SIG-M5 treated with dmso at 0.1 percent for 504 hours (cell line): Measurements from ENCODE around the gene CUX1.
"Not testable (repeated sequence)": the region's sequence is repeated elsewhere in the genome, so short reads cannot be mapped to it uniquely, and the experiment has no call there.

Experiments
- DNase-seq: peaks from one replicate; lab custom pipeline; 2025; ENCODE audit not compliant: unreplicated experiment; lab: John Stamatoyannopoulos, UW

CUX1 gene

DNA sequence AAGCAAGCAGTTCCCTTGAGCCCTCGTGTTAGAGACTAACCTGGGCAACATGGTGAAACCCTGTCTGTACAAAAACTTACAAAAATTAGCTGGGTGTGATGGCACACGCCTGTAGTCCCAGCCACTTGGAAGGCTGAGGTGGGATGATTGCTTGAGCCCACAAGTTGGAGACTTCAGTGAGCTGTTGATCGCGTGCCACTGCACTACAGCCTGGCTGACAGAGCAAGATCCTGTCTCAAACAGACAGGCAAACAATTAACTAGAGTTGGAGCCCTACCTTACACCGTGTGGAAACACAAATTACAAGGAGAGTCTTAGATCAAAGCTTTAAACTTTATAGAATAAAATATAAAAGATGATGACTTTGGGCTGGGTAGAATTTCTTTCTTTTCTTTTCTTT, 219.5 kb downstream of the CUX1 start:
- DNase-seq: no peak

DNA sequence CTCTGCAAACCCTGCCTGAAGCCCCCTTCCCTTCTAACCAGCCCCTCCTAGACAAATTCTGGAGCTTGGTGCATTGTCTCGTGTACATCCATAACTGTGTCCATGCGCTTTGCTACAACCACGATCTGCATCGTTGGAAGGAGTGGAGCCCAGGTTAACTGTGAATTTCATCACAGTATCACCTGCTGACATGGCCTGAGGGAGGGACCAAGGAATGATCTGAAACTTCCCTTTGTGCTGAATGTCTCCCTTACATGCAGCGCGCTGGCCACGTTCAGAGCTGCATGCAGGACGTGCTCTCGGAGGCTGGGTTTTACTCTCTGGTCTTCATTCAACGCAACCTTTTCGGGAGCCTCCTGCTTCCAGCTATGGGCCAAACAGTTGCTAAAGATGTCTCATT, 222.3 kb downstream of the CUX1 start:
- DNase-seq: no peak

GRCh38 chr7:102040569-102040968, 223.1 kb downstream of the CUX1 start:
- no peak for DNase-seq

DNA sequence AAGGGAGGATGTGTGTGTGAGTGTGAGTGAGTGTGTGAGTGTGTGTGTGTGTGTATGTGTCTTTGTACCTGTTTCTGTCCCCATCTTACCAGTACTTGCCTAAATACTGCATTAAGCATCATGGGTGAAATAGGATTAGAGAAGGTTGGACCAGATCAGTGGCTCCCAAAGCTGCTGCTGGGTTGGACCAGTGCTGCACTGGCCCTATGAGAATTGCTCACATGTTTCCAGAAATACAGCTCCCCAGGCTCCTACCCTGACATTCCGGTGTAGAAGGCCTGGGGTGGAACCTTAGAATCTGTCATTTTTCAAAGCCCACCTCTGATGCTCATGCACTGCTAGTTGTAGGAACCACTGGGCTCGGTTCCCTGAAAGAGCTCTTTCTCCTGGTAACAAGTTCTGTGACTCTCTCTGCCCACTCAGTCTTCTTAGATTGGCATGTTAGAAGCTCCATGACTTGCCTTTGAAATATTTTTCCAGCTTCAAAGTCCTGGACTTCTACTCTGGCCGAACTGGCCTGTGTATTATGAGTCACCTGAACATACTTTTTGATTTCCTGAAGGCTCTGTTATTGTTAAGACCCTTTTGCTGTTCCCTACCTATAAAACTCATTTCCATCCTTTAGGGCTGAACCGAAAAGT, 224.7 kb downstream of the CUX1 start:
- peak; percentile 2 for DNase-seq

- DNase-seq: not testable (repeated sequence)
Observed at GRCh38 chr7:102042796-102043195, 225.4 kb downstream of the CUX1 start.

DNA sequence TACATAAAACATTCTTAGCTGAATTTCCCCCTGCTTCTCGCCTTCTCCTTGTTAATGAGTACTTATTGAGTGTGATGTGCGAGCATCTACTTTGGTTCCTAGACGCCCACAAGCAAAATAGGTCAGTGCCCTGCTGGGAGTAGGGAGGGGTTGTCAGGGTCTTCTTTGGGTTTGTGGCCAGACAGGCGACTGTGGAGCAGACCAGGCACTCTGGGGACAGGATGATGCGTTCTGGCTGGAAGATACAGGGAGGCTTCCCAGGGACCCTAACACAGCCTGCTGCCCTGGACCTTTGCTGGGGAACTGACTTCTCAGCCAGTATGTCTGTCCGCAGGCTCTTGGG, 227.2 kb downstream of the CUX1 start:
- DNase-seq: no peak

DNA sequence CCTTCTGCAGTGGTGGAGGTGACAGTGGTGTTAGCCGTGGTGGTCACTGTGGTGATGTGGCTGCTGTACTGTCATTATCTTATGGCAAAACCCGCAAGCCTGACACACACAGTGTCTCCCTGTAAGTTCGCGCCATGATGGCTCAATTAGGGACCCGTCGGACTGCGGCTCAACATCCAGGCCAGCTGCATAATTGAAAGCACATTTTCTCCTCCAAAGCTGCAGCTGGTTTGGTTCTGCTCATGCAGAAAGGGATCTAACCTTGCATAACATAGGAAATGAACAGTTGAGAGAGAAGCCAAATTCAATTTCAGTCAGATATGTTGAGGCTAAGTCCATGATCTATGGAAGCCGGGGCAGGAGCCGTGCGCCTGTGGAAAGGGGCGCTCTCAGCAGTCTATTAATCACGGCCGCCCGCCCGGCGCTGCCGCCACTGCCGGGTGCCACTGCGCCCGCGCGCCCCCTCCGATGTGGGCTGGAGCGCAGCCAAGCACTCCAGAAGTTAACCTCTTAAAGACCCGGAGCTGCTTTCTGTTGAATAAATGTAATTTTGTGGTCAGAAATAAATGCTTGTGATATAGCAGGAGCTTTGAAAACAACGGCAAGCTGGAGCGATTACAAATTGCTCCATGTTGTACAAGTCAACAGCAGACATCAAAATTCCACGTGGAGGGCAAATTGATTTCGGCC, 227.7 kb downstream of the CUX1 start:
- no peak for DNase-seq

GRCh38 chr7:102045681-102046372, 228.4 kb downstream of the CUX1 start:
- no peak for DNase-seq

- DNase-seq: no peak
Observed at GRCh38 chr7:102046373-102047117, 229.1 kb downstream of the CUX1 start.

DNA sequence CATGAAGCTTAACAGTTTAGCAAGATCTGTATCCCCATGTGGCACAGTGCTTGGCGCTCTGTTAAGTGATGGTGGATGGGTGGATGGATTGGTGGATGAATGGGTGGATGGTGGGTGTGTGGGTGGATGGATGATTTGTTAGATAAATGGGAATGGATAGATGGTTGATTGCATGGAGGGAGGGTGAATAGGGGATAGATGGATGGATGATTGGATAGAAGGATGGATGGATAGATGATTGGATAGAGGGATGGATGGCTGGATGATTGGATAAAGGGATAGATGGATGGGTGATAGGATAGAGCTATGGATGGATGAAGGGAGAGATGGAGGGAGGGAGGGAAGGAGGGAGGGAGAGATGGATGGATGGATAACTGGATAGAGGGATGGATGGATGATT, 229.7 kb downstream of the CUX1 start:
- DNase-seq: no peak

DNA sequence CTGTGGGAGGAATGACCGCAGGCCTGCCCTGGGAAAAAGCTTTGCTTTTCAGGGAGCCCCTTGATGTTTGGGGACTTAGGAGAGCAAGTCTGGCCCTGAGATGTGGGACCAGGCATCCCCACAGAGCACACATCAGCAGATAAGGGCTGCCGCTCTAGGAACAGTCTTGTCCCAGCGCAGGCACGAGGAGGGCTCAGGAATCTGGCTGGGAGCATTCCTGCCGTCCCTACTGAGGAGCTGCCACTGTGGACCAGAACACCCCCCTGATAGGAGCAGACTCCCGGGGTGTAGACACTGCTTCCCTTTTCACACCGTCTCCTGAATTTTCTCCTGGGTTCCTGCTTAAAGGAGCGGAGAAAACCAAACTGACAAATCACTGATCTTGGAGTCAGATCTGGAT, 232.3 kb downstream of the CUX1 start:
- no peak for DNase-seq

DNA sequence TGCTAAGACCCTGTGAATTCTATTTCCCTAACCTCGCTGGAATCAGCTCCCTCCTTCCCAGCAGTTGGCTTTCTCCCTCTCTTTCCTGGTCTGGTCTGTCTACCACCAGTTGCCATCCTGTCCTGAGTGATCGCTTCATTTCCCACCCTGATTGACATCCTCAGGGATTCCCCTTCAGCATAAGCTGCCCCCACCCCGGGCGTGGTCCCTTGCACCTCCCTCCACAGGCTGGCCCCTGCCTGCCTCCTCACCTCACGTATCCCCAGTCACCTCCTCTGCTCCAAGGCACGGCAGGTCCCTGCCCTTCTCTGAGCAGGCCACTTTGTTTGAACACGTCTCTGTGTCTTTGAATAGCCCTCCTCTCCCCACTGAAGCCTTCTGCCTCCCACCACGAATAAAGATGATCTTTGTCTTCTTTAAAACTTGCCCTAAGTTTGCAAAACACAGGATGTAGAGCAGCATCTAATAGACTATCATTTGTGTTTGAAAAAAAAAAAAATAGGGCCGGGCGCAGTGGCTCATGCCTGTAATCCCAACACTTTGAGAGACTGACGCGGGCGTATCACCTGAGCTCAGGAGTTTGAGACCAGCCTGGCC, 233.5 kb downstream of the CUX1 start:
- DNase-seq: no peak

DNA sequence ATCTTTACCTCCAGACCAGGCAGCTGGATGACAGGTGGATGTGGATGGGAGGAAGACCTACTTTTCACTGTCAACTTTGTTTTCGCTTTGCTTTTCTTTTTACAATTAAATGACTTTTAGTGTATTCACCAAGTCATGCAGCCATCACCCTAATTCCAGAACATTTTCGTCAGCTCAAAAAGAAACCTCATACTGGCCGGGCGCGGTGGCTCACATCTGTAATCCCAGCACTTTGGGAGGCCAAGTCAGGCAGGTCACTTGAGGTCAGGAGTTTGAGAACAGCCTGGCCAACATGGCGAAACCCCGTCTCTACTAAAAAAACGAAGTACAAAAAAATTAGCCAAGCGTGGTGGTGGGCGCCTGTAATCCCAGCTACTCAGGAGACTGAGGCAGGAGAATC, 234.3 kb downstream of the CUX1 start:
- not testable (repeated sequence) for DNase-seq

DNA sequence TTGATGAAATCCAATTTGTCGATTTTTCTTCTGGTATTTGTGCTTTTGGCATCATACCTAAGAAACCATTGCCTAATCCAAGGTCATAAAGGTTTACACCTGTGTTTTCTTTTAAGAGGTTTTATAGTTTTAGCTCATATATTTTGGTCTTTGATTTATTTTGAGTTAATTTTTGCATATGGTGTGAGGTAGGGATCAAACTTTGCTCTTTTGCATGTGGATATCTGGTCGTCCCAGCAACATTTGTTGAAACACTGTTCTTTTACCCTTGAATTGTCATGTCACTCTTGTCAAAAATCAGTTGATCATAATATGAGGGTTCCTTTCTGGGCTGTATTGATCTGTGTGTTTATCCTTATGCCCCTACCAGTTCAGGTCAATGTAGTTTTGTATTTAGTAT, 236.7 kb downstream of the CUX1 start:
- DNase-seq: no peak

DNA sequence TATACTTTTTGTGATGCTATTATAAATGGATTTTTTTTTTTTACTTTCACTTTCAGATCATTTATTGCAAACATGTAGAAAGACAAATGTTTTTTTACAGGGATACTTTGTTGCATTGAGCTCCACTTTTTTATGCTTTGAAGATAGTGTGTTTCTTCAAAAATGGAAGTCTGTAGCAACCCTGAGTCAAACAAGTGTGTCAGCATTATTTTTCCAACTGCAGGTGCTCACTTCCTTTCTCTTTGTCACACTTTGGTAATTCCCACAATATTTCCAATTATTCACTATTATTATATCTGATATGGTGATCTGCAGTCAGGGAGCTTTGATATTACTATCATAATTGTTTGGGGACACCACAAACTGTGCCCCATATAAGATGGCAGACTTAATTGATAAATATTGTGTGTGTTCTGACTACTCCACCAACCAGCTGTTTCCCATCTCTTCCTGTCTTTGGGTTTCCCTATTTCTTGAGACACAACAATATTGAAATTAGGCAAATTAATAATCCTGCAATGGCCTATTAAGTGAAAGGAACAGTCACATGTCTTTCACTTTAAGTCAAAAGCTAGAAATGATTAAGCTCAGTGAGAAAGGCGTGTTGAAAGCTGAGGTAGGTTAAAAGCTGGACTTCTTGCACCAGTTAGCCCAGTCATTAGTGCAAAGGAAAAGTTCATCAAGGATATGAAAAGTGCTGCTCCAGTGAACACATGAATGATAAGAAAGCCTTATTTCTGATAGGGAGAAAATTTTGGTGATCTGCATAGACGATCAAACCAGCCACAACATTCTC, 238.0 kb downstream of the CUX1 start:
- no peak for DNase-seq

DNA sequence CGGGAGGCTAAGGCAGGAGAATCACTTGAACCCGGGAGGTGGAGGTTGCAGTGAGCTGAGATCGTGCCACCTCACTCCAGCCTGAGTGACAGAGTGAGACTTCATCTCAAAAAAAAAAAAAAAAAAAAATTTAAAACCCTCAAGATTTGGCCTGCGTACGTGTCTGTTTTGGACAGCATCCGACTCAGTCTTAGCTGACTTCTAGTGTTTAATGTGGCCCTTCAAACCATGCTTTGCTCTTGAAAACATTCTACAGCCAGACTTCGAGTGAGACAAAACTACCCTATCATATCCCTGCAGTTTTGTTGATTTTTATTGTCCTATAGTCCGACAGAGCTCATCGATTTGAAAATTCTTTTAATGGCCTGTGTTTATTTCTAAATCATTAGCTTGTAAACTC, 242.1 kb downstream of the CUX1 start:
- no peak for DNase-seq

GRCh38 chr7:102061354-102061945, 244.0 kb downstream of the CUX1 start:
- DNase-seq: no peak

- peak; percentile 44 for DNase-seq
Observed at GRCh38 chr7:102061981-102062390, 244.6 kb downstream of the CUX1 start.

- peak; percentile 14 for DNase-seq
Observed at GRCh38 chr7:102063690-102064180, 246.3 kb downstream of the CUX1 start.
